NCI-H1417 treated with DMSO at 0.1 percent for 48 hours (cell line): ENCODE results near the gene ENAH.

Experiments used
- DNase-seq: peaks from one replicate; lab custom pipeline; 2025; lab: John Stamatoyannopoulos, UW

The ENAH gene

DNA sequence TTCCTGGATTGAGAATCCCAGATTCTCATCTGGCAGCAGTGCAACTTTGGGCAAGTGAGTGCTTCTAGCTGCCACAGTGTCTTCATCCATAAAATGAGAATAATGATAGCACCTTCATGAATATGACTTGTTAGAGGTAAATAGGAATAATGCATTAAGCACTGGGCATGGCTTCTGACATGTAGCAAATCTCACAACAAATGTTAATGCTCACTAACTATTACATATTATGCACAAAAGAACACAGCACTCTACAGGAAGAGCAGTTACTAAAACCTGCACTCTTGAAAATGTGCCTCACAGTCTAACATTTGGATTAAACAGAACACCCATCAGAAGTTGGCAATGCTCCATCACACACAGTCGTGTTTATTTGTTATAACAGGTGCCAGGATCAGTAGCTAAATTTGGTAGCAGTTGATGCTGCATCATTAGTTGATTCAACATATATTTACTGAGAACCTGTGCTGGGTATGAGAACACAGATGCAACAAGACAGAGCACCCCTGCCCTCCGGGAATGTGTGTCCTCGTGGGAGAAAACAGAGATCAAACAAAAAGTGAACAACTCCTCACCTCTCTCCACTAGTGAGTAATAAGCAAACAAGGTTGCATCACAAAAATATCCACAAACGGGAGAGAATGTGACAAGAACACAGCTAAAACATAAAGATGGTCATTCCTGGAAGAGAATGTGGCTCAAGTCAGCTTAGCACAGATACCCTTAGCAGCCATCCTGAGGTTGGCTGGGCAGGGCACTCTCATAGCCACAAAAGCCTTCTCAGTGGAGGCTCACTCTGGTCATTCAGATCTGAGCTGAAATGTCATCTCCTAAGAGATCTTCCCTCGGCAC is 198.9 kb downstream of the ENAH start:
- peak; percentile 58 for DNase-seq

DNA sequence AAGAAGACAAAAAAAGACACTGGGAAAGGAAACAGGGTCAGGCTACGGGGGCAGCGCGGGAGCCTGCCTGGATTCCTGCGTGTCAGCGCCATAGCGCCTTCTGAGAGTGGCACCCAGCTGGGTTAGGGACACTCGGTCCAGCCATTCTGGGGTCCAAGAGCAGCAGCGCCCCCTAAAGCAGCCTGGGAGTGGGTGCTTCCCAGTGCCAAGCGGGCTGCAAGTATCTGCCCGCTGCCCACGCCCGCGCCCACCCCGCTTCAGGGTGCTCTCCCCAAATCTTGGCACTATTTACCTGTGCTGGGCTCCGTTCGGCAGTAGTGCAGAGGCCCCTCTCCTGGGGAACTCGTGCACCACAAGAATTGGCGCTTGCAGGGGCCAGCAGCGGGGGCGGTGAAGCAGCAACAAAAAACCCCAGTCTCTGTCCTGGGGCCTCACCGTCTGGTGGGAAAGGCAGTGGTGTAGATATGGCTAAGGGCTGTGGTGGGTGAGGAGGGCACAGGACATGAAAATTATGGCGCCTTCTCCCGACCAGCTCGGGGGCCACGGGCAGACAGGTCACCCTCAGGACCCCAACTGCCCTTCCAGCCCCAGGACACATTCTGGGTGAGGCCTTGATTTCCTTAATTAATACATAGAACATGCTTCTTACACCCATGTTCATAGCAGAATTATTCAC is 200.9 kb downstream of the ENAH start:
- DNase-seq: no peak

GRCh38 chr1:225451340-225451739 is 201.6 kb downstream of the ENAH start:
- no peak for DNase-seq

GRCh38 chr1:225450491-225451191 is 202.3 kb downstream of the ENAH start:
- DNase-seq: no peak

DNA sequence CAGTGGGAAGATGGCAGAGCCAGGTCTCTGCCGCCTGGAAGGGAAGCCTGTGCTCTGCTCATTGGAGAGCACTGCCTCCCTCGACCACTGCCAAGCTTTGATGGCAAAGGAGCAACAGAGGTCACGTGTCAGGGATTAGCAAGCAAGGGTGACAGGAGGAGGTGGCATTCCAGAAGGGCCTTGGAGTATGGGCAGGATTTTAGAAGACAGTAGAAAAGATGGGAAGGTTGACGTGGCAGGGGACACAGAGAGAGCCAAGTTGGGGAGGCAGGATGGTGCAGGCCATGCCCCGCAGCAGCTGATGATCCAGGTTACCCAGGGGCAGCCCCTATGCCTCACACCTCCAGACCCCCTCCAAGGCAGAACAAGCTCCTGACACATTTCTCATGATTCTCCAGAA is 203.1 kb downstream of the ENAH start:
- no peak for DNase-seq

- no peak for DNase-seq
Observed at GRCh38 chr1:225449261-225449660, 203.7 kb downstream of the ENAH start.

GRCh38 chr1:225448146-225448805 is 204.6 kb downstream of the ENAH start:
- DNase-seq: no peak

DNA sequence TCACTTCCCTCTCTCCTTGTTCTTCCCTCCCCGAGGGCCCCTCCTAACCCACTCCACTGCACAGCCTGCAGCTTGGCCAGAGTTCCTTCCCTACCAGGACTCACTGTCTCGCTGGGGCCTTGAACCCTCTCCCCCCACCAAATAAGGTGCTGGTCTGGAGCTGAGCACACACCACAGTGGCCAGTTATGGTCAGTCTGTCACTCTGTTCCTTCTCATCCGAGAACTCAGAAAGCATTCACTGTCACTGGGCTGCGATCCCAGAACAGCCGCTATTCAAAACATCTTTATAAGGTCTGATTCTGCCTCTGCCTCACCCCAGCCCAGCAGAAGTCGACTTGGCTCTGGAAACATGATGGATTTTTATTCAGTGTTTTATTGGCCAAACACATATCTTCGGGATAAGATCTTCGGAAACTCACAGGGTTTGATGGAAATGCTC is 205.3 kb downstream of the ENAH start:
- no peak for DNase-seq

- no peak for DNase-seq
Observed at GRCh38 chr1:225446981-225447615, 205.8 kb downstream of the ENAH start.

DNA sequence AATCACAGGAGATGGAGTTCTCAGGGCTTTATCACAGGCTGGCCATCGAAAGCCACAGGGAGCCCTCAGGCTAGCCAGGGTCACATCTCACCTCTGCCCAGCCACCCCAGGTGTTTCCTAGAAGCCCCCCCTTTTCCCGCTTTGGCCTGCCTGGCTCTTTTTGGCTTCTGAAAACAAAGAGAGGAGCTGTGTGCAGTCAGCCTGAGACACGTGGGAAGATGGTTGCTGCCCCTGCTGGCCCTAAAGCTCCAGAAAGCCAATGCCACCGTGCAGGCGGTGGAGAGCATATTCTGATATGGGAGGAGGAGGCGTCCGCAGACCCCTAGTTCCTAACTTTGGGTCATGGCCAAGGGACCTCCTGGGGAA is 206.3 kb downstream of the ENAH start:
- DNase-seq: no peak

DNA sequence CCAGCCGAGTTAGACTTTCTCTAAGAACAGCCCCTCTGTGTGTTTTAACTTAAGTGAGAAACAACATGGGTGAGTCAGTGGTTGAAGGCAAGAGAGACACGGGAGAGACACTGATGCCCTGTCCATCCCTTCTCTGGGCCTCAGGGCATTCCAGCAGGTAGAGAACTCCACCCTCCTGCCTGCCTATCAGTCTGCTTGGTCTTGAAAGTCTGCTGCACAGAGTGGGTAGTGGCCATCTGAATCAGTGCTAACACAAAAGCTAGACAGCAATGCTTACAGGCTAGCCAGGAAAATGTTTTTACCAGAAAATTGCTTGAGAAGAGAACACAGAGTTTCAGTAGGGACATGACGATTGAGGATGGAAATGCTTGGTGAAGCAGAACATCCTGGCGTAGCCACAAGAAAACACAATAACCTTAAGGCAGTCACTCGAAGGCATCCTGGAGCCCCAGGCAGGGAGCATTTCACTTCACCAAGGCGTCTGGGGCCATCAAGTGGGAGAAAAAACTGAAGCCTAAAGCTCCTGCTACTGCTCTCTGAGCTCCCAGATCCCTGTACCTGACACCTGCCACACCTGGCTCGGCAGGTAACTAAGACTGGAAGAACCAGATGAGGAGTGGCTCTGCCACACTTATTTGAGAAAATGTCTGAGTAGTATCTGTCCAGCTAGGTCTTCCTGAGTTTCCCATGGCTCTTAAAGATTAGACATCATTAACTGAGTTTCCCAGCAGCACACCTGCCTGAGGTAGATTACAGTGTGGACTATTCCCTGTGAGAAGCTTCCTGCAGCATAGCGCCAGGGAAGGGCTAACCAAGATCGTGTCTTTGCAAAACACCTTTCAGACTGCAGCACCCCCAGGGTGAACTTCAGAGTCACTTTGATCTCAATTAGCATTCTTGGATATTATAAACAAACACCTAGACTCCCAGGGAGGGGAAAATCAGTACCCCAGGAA is 207.0 kb downstream of the ENAH start:
- DNase-seq: peak; percentile 29

DNA sequence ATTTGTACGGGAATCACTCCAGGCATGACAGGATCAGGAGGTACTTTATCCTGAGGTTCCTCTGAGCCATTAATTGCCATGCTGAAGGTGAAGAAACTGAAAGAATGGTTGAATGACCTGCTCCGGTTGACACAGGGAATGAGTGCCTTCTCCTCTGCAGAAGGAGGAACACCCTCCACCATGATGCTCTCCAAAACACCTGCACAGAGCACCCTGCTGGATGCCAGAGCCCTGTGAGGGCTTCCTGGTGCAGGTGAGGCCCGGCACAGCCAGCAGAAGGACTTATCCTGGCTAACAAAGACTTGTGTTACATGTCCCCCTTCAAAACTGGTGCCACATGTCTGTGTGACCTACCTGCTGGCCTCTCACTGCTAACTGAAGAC is 210.8 kb downstream of the ENAH start:
- DNase-seq: no peak

GRCh38 chr1:225441314-225442122 is 211.4 kb downstream of the ENAH start:
- no peak for DNase-seq

- DNase-seq: no peak
Observed at GRCh38 chr1:225440380-225441221, 212.3 kb downstream of the ENAH start.

DNA sequence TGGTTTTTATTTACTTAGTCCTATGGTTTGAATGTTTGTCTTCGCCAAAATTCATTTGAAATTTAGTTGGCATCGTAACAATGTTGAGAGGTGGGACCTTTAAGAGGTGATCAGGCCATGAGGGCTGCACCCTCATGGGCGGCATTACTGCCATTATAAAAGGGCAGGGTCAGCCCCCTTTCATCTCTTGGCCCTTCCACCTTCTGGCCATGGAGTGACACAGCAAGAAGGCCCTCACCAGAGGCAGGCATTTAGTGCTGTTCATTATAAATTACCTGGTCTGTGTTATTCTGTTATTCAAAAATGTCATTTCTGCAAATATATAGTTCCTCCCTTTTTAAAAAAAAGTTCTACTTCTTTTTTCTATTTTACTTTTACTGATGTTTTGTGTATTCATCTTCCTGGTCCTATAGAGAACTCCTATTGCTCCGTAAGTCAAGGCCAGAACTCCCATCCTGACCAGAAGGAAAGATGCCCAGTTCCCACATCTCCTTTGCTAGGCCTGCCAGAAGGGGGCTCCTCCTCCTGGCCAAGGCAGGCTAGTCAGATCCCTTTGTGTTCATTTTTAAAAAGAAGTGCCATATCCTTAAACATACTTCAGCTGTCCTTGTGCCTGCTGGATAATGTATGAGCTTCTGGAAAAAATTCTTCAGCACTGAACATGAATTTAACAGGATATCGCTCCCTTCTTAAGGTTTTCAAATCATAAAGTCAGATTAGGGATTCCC is 215.0 kb downstream of the ENAH start:
- no peak for DNase-seq
